Measurements from ENCODE around the gene PCDHGC4. TPM values are rescaled to one million over a fixed set of nuclear protein-coding genes. Genes with fewer than 3 reads are reported as not detected.

The PCDHGC4 gene
- total RNA-seq, 1 experiment from 2014 or later, result 3.6 TPM

DNA sequence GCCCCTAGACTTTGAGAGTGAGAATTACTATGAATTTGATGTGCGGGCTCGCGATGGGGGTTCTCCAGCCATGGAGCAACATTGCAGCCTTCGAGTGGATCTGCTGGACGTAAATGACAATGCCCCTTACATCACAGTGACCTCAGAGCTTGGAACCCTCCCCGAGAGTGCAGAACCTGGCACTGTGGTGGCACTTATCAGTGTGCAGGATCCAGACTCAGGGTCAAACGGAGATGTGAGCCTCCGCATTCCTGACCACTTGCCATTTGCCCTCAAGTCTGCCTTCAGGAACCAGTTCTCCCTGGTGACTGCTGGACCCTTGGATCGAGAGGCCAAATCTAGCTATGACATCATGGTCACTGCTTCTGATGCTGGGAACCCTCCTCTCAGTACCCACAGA, 1.3 kb downstream of the PCDHGC4 start:
- Histone ChIP-seq H3K4me1 (ENCODE audit: insufficient read depth, low read length, poor library complexity, severe bottlenecking) (peaks cover 29% of the 10 kb centered on the region), H3K9me3 (ENCODE audit: low read depth, low read length, poor library complexity, severe bottlenecking) (no peaks in the 10 kb centered on the region), H3K36me3 (ENCODE audit: insufficient read depth, low read length, poor library complexity, severe bottlenecking) (peaks cover 16% of the 10 kb centered on the region), H3K4me3 (ENCODE audit: low read depth, low read length, poor library complexity, severe bottlenecking) (no peak overlapping the region), H3K27ac (ENCODE audit: low read depth, low read length, poor library complexity, severe bottlenecking) (no peak overlapping the region), H3K27me3 (replicated peaks; ENCODE audit: insufficient read depth, low read depth, low read length, poor library complexity) (no peaks in the 10 kb centered on the region)
- DNase-seq (ENCODE audit: low spot score), result no peak
- ChIA-PET CTCF (no interaction called here), POLR2A (ENCODE audit: low non-redundant PET) (no interaction called here)
- TF ChIP-seq, protein P1, sequence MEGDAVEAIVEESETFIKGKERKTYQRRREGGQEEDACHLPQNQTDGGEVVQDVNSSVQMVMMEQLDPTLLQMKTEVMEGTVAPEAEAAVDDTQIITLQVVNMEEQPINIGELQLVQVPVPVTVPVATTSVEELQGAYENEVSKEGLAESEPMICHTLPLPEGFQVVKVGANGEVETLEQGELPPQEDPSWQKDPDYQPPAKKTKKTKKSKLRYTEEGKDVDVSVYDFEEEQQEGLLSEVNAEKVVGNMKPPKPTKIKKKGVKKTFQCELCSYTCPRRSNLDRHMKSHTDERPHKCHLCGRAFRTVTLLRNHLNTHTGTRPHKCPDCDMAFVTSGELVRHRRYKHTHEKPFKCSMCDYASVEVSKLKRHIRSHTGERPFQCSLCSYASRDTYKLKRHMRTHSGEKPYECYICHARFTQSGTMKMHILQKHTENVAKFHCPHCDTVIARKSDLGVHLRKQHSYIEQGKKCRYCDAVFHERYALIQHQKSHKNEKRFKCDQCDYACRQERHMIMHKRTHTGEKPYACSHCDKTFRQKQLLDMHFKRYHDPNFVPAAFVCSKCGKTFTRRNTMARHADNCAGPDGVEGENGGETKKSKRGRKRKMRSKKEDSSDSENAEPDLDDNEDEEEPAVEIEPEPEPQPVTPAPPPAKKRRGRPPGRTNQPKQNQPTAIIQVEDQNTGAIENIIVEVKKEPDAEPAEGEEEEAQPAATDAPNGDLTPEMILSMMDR (conservative IDR thresholded peaks at IDR 0.05; ENCODE audit: low read depth, low read length), result no peak
- TF ChIP-seq EZH2 (IDR thresholded peaks at IDR 0.05; ENCODE audit: borderline replicate concordance, low read depth, low read length, poor library complexity, severe bottlenecking), result no peak
- no TSS peak for BruUV-seq (replicated peaks)
- intact Hi-C loops (cut with micrococcal nuclease; ENCODE audit: unreplicated experiment), result no loop called here

DNA sequence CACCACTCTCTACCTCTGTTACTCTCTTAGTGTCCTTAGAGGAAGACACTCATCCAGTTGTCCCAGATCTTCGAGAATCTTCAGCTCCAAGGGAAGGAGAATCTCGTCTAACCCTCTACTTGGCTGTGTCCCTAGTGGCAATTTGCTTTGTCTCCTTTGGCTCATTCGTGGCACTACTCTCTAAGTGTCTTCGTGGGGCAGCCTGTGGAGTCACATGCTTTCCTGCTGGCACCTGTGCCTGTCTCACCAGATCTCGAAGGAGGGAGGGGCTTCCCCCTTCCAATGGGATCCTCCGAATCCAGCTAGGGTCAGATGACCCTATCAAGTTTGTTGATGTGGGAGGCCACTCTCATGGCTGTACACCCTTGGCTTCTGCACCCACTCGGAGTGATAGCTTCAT, 2.3 kb downstream of the PCDHGC4 start:
- H3K4me1 ChIP-seq (ENCODE audit: insufficient read depth, low read length, poor library complexity, severe bottlenecking), result peaks cover 29% of the 10 kb centered on the region
- ChIA-PET POLR2A (ENCODE audit: low non-redundant PET) (no interaction called here), CTCF (no interaction called here)
- no peak for TF ChIP-seq EZH2 (IDR thresholded peaks at IDR 0.05; ENCODE audit: borderline replicate concordance, low read depth, low read length, poor library complexity, severe bottlenecking)
- TF ChIP-seq, protein P1 (conservative IDR thresholded peaks at IDR 0.05; ENCODE audit: low read depth, low read length), result no peak
- no peaks in the 10 kb centered on the region for H3K27me3 ChIP-seq (replicated peaks; ENCODE audit: insufficient read depth, low read depth, low read length, poor library complexity)
- H3K36me3 ChIP-seq (ENCODE audit: insufficient read depth, low read length, poor library complexity, severe bottlenecking), result peaks cover 19% of the 10 kb centered on the region
- H3K4me3 ChIP-seq (ENCODE audit: low read depth, low read length, poor library complexity, severe bottlenecking), result no peak overlapping the region
- H3K27ac ChIP-seq (ENCODE audit: low read depth, low read length, poor library complexity, severe bottlenecking), result no peak overlapping the region
- no TSS peak for BruUV-seq (replicated peaks)
- intact Hi-C loops (cut with micrococcal nuclease; ENCODE audit: unreplicated experiment), result no loop called here
- no peak for DNase-seq (ENCODE audit: low spot score)
- H3K9me3 ChIP-seq (ENCODE audit: low read depth, low read length, poor library complexity, severe bottlenecking), result no peaks in the 10 kb centered on the region

DNA sequence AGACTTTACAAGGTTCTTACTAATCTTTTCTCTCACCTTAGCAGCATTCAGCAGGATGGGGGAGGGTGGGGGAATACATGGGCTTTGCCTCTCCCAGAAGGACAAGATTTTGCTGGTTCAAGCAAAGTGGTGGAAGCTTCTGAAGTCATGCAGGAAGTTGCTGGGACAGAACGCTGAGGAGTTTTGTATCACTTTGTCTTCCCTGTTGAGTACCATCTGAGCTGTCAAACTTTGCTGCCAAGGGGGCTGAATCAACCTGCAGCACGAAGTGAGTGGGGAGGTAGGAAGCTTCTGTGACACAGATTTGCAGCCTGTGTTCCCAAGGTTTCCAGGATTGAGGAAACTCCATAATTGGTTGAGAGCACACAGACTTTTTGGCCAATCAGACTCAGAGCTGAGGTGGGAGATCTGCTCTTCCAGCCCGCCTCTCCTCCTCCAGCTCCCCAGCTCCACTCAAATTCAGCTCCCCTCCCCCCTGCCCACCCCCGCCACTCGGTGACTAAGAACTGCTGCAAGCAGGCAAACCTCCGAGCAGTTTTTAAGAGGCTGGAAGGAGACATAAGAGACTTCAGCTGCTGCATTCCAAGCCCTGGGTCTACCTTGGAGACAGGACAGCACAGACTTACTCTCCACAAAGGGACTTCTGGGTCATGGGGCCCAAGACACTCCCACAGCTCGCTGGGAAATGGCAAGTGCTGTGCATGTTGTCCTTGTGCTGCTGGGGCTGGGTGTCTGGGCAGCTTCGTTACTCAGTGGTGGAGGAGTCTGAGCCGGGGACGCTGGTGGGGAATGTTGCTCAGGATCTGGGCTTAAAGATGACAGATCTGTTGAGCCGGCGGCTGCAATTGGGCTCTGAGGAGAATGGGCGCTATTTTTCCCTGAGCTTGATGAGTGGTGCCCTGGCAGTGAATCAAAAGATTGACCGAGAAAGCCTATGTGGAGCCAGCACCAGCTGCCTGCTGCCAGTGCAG, 4.0 kb downstream of the PCDHGC4 start, which contains the start of gene PCDHGC5:
TSS of gene PCDHGC5 (plus strand) at position 491 of the 971 bp plus-strand sequence. CDS start at position 651, 160 bp downstream.
- Histone ChIP-seq H3K9me3 (ENCODE audit: low read depth, low read length, poor library complexity, severe bottlenecking) (no peaks in the 10 kb centered on the region), H3K27me3 (replicated peaks; ENCODE audit: insufficient read depth, low read depth, low read length, poor library complexity) (no peaks in the 10 kb centered on the region), H3K36me3 (ENCODE audit: insufficient read depth, low read length, poor library complexity, severe bottlenecking) (peaks cover 19% of the 10 kb centered on the region), H3K4me1 (ENCODE audit: insufficient read depth, low read length, poor library complexity, severe bottlenecking) (peaks cover 32% of the 10 kb centered on the region), H3K4me3 (ENCODE audit: low read depth, low read length, poor library complexity, severe bottlenecking) (no peak within 1 kb of the TSS), H3K27ac (ENCODE audit: low read depth, low read length, poor library complexity, severe bottlenecking) (peak within 1 kb of the TSS; percentile 50)
- no TSS peak for BruUV-seq (replicated peaks)
- ChIA-PET CTCF (interaction anchor here (0.6 kb wide), 1 partner anchor 841 kb away, joined by 3 read pairs; no protein-coding TSS in a partner anchor), POLR2A (ENCODE audit: low non-redundant PET) (no interaction called here)
- no peak for DNase-seq (ENCODE audit: low spot score)
- TF ChIP-seq EZH2 (IDR thresholded peaks at IDR 0.05; ENCODE audit: borderline replicate concordance, low read depth, low read length, poor library complexity, severe bottlenecking), result no peak
- TF ChIP-seq, protein P1 (conservative IDR thresholded peaks at IDR 0.05; ENCODE audit: low read depth, low read length), result no peak
- intact Hi-C loops (cut with micrococcal nuclease; ENCODE audit: unreplicated experiment), result no loop called here

All from A673 (cell line).